T-helper 2 cell treated with Interferon-gamma antibody and Interleukin-4, amounts not matched to agents 5 μg/mL and 100 μg/mL, for 36 hours (primary cell): ENCODE measurements around the gene ITSN2.
A peak's percentile ranks its signal among the peaks of the same experiment; 100 is the strongest.

Experiments
- DNase-seq: peaks from one replicate; pipeline ENCODE4 v3.0.0; 2021; ENCODE audit warnings: low spot score
- H3K27ac Mint-ChIP-seq: one replicate; pipeline ENCODE4 v1.8.0; 2021; ENCODE audit warnings: mild to moderate bottlenecking, mixed read lengths
- H3K27me3 Mint-ChIP-seq: one replicate; pipeline ENCODE4 v1.8.0; 2021; ENCODE audit warnings: low read depth, mixed read lengths
- H3K36me3 Mint-ChIP-seq: one replicate; pipeline ENCODE4 v1.8.0; 2021; ENCODE audit warnings: low read depth, mixed read lengths
- H3K4me1 Mint-ChIP-seq: one replicate; pipeline ENCODE4 v1.8.0; 2021; ENCODE audit warnings: low read depth, mixed read lengths
- H3K4me3 Mint-ChIP-seq: one replicate; pipeline ENCODE4 v1.8.0; 2022; ENCODE audit warnings: mild to moderate bottlenecking, moderate library complexity, mixed read lengths
- H3K9me3 Mint-ChIP-seq: one replicate; pipeline ENCODE4 v1.8.0; 2021; ENCODE audit warnings: mixed read lengths

The ITSN2 gene

GRCh38 chr2:24287171-24287570 lies 73.2 kb downstream of the ITSN2 start:
- Mint-ChIP-seq H3K4me3 (no peak overlapping the region), H3K9me3 (no peaks in the 10 kb centered on the region), H3K36me3 (peaks cover 46% of the 10 kb centered on the region), H3K4me1 (peaks cover 21% of the 10 kb centered on the region), H3K27ac (no peak overlapping the region), H3K27me3 (no peaks in the 10 kb centered on the region)
- DNase-seq, result peak; percentile 7

GRCh38 chr2:24285484-24286152 lies 74.7 kb downstream of the ITSN2 start:
- peaks cover 38% of the 10 kb centered on the region for H3K36me3 Mint-ChIP-seq

GRCh38 chr2:24280645-24281044 lies 79.7 kb downstream of the ITSN2 start:
- no peaks in the 10 kb centered on the region for H3K4me1 Mint-ChIP-seq
- no peak overlapping the region for H3K4me3 Mint-ChIP-seq
- no peaks in the 10 kb centered on the region for H3K27me3 Mint-ChIP-seq
- no peaks in the 10 kb centered on the region for H3K9me3 Mint-ChIP-seq
- H3K27ac Mint-ChIP-seq, result no peak overlapping the region
- H3K36me3 Mint-ChIP-seq, result peaks cover 10% of the 10 kb centered on the region
- DNase-seq, result no peak

More at GRCh38 chr2:24285484-24286152, 74.7 kb downstream of the ITSN2 start:
- no peaks in the 10 kb centered on the region for H3K27me3 Mint-ChIP-seq
- no peak overlapping the region for H3K4me3 Mint-ChIP-seq
- DNase-seq, result no peak
- no peaks in the 10 kb centered on the region for H3K9me3 Mint-ChIP-seq
- H3K4me1 Mint-ChIP-seq, result peaks cover 21% of the 10 kb centered on the region
- no peak overlapping the region for H3K27ac Mint-ChIP-seq

- H3K27me3 Mint-ChIP-seq, result no peaks in the 10 kb centered on the region
- H3K9me3 Mint-ChIP-seq, result no peaks in the 10 kb centered on the region
- H3K4me1 Mint-ChIP-seq, result no peaks in the 10 kb centered on the region
- no peak overlapping the region for H3K27ac Mint-ChIP-seq
- no peak for DNase-seq
- H3K4me3 Mint-ChIP-seq, result no peak overlapping the region
- peaks cover 8% of the 10 kb centered on the region for H3K36me3 Mint-ChIP-seq
These were observed 80.2 kb downstream of the ITSN2 start for GRCh38 chr2:24280161-24280560.

- no peak overlapping the region for H3K4me3 Mint-ChIP-seq
- H3K36me3 Mint-ChIP-seq, result peaks cover 17% of the 10 kb centered on the region
- no peaks in the 10 kb centered on the region for H3K9me3 Mint-ChIP-seq
- no peaks in the 10 kb centered on the region for H3K27me3 Mint-ChIP-seq
- no peak overlapping the region for H3K27ac Mint-ChIP-seq
- no peak for DNase-seq
- no peaks in the 10 kb centered on the region for H3K4me1 Mint-ChIP-seq
These were observed 83.9 kb downstream of the ITSN2 start for GRCh38 chr2:24276349-24276899.

GRCh38 chr2:24274809-24275208 lies 85.5 kb downstream of the ITSN2 start:
- Mint-ChIP-seq H3K27me3 (no peaks in the 10 kb centered on the region), H3K27ac (no peak overlapping the region), H3K36me3 (peaks cover 26% of the 10 kb centered on the region), H3K9me3 (no peaks in the 10 kb centered on the region), H3K4me3 (no peak overlapping the region), H3K4me1 (no peaks in the 10 kb centered on the region)
- no peak for DNase-seq

- Mint-ChIP-seq H3K36me3 (peaks cover 28% of the 10 kb centered on the region), H3K27ac (no peak overlapping the region), H3K9me3 (no peaks in the 10 kb centered on the region), H3K4me1 (no peaks in the 10 kb centered on the region), H3K27me3 (no peaks in the 10 kb centered on the region), H3K4me3 (no peak overlapping the region)
- DNase-seq, result no peak
These were observed 86.7 kb downstream of the ITSN2 start for GRCh38 chr2:24273598-24273997.

- Mint-ChIP-seq H3K36me3 (peaks cover 28% of the 10 kb centered on the region), H3K27ac (no peak overlapping the region)
These were observed 87.4 kb downstream of the ITSN2 start for GRCh38 chr2:24272907-24273306.

DNA sequence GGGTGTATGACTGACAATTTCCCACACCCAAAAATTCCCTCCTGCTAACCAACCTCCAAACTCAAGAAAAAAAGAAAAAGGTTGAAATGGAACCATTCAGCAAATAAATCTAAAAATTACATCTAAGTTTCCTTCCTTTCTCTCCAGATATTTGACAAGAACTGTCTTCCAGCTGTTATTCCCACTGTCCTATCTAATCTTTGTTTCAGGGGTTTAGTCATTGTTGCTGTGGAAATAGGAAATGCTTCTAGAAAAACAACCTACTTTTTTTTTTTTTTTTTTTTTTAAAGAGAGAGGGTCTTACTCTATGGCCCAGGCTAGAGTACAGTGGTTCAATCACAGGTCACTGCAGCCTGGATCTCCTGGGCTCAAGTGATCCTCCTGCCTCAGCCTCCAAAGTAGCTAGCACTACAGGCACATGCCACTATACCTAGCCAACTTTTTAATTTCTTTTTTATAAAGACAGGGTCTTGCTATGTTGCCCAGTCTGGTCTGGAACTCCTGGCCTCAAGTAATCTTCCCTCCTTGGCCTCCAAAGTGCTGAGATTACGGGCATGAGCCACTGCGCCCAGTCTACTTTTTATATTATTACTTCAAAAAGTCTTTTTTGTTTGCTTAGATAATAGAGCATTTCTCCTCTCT lies 88.1 kb downstream of the ITSN2 start:
- Mint-ChIP-seq H3K27me3 (no peaks in the 10 kb centered on the region), H3K27ac (no peak overlapping the region), H3K4me1 (no peaks in the 10 kb centered on the region), H3K4me3 (no peak overlapping the region), H3K36me3 (peaks cover 28% of the 10 kb centered on the region), H3K9me3 (no peaks in the 10 kb centered on the region)
- no peak for DNase-seq

More at GRCh38 chr2:24272907-24273306, 87.4 kb downstream of the ITSN2 start:
- no peaks in the 10 kb centered on the region for H3K4me1 Mint-ChIP-seq
- H3K9me3 Mint-ChIP-seq, result no peaks in the 10 kb centered on the region
- no peaks in the 10 kb centered on the region for H3K27me3 Mint-ChIP-seq
- no peak for DNase-seq
- H3K4me3 Mint-ChIP-seq, result no peak overlapping the region

DNA sequence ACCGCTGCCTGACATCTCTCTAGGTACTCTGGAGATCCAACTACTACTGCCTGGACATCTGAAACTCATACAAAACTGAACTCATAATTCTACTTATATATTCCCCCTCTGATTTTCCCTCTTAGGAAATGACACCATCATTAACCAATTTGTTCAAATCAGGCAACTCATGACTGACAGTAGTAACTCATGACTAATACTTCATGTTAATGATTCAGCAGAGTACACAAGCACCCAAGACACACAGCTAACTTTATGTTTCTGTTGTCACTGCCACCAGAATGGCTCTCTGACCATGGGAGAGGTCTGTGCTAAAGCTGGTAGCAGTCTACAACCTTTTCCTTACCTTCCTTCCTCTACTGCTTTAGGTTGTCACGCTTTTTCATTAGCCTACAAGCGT lies 91.1 kb downstream of the ITSN2 start:
- Mint-ChIP-seq H3K4me1 (no peaks in the 10 kb centered on the region), H3K4me3 (no peak overlapping the region), H3K27me3 (no peaks in the 10 kb centered on the region), H3K27ac (no peak overlapping the region), H3K36me3 (peaks cover 33% of the 10 kb centered on the region), H3K9me3 (no peaks in the 10 kb centered on the region)
- DNase-seq, result no peak

DNA sequence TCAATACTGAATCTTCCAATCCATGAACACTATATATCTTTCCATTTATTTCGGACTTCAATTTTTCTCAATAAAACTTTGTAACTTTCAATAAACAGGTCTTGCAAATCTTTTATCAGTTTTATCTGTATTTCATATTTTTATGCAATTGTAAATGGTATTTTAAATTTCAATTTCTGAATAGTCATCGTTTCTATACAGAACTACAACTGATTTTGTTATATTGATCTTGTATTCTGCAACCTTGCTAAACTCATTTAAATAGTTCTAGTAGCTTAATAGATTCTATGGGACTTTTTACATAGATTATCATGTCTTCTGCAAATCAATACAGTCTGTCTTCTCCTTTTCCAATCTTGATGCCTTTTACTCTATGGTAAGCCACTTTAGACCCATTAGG lies 95.1 kb downstream of the ITSN2 start:
- no peaks in the 10 kb centered on the region for H3K27me3 Mint-ChIP-seq
- H3K27ac Mint-ChIP-seq, result no peak overlapping the region
- H3K4me3 Mint-ChIP-seq, result no peak overlapping the region
- peaks cover 36% of the 10 kb centered on the region for H3K36me3 Mint-ChIP-seq
- peaks cover 16% of the 10 kb centered on the region for H3K4me1 Mint-ChIP-seq
- no peak for DNase-seq
- H3K9me3 Mint-ChIP-seq, result no peaks in the 10 kb centered on the region

DNA sequence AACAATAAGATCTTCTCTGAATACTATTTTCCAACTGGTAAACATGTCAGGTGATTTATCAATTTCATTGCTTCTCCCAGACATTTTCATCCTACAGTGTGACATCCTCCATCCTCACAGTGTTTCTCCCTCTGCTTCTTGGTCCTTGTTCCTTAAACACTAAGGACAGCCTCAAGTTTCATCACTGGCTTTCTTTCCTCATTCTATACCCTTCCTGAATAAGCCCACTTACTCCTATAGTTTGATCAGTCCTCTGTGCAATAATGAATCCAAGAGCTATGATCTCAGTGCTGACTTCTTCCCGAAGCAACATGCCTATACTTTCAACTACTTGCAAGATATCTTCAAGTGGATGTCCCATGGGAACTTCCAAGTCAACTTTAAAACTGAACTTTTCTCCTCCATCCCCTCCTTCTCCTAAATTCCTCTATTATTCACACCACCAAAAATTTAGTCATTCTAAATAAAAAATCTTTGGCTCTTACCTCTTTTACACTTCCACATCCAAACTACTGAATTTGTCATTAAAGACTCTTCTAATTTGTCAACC lies 97.8 kb downstream of the ITSN2 start:
- Mint-ChIP-seq H3K9me3 (no peaks in the 10 kb centered on the region), H3K27ac (peak overlapping the region; percentile 7), H3K36me3 (peaks cover 35% of the 10 kb centered on the region), H3K4me3 (no peak overlapping the region), H3K4me1 (peaks cover 16% of the 10 kb centered on the region), H3K27me3 (no peaks in the 10 kb centered on the region)
- no peak for DNase-seq

GRCh38 chr2:24261441-24261840 lies 98.9 kb downstream of the ITSN2 start:
- H3K9me3 Mint-ChIP-seq, result no peaks in the 10 kb centered on the region
- no peak overlapping the region for H3K27ac Mint-ChIP-seq
- no peak overlapping the region for H3K4me3 Mint-ChIP-seq
- no peak for DNase-seq
- no peaks in the 10 kb centered on the region for H3K27me3 Mint-ChIP-seq
- H3K4me1 Mint-ChIP-seq, result peaks cover 16% of the 10 kb centered on the region
- H3K36me3 Mint-ChIP-seq, result peaks cover 36% of the 10 kb centered on the region

DNA sequence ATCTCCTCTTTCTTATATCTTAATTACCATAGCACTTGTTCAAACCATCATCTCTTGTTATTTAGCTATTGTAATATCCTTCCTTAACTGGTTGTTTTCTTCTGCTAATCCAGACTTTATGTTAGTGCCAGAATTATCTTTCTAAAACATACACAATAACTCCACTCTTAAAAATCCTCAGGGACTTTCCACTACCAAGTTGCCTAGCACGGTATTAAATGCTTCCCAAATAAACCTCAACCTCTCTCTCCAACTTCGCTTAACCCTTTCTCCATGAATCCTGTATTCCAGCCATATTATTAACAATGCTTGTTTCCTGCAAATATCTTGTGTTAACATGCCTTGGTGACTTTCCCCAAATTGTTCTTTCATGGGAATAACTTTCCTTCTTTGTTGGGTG lies 101.0 kb downstream of the ITSN2 start:
- Mint-ChIP-seq H3K4me3 (no peak overlapping the region), H3K9me3 (no peaks in the 10 kb centered on the region), H3K27ac (no peak overlapping the region), H3K36me3 (peaks cover 27% of the 10 kb centered on the region), H3K4me1 (peaks cover 16% of the 10 kb centered on the region), H3K27me3 (no peaks in the 10 kb centered on the region)
- DNase-seq, result no peak
